ENCODE data around the gene FUOM.
A peak's percentile ranks its signal among the peaks of the same experiment; 100 is the strongest.

The FUOM gene

DNA sequence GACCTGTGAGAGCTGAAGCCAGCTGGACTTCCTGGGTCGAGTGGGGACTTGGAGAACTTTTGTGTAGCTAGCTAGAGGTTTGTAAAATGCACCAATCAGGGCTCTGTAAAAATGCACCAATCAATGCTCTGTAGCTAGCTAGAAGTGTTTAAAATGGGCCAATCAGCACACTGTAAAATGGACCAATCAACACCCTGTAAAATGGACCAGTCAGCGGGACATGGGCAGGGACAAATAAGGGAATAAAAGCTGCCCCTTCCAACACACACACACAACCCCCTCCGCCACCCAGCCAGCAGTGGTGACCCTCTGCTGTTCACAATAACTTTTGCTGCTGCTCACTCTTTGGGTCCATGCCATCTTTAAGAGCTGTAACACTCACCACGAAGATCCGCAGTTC lies 42.0 kb downstream of the FUOM start:
- DNase-seq (ENCODE audit: low read depth in 1 of 2, low spot score in 1 of 2), result no peak

DNA sequence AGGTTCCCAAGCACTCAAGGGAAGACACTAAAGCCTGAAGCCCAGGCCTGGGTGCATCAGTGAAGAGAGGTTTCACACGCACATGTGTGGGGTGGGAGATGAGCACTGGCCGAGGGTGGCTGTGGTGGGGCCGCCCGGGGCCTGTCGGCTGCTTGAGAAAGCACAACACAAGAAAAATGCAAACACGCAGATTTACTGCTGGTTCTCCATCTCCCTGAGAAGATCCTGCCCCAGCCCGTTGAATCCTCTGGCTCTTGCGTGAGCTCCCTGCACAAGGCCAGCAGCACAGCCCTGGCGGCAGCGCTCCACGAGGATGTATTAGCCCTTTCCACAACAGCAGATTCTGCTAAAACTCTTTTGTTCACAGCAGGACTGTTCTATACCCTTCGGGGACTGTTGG lies 42.9 kb downstream of the FUOM start:
- no peak for DNase-seq (ENCODE audit: low read depth in 1 of 2, low spot score in 1 of 2)

DNA sequence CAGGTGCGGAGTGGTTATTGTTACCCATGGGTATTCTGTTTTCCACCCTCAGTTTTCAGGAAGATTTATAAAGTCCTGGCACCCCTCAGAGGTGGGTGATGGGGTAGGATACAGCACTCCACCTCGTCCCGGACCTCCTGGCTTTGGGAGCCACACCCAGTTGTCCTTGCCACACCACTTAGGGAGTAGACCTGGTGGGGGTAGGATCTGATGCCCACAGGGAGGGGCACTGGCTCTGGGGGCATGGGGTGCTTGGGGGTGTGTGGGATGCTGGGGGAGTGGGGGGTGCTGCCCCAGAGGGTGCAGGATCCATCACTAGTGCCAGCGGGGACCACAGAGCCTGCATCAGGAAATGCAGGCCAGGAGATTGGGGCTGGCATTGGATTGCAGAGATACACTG lies 44.6 kb downstream of the FUOM start:
- no peak for DNase-seq (ENCODE audit: low read depth in 1 of 2, low spot score in 1 of 2)

GRCh38 chr10:133312769-133313145 lies 45.1 kb downstream of the FUOM start:
- DNase-seq (ENCODE audit: low read depth in 1 of 2, low spot score in 1 of 2), result no peak

DNA sequence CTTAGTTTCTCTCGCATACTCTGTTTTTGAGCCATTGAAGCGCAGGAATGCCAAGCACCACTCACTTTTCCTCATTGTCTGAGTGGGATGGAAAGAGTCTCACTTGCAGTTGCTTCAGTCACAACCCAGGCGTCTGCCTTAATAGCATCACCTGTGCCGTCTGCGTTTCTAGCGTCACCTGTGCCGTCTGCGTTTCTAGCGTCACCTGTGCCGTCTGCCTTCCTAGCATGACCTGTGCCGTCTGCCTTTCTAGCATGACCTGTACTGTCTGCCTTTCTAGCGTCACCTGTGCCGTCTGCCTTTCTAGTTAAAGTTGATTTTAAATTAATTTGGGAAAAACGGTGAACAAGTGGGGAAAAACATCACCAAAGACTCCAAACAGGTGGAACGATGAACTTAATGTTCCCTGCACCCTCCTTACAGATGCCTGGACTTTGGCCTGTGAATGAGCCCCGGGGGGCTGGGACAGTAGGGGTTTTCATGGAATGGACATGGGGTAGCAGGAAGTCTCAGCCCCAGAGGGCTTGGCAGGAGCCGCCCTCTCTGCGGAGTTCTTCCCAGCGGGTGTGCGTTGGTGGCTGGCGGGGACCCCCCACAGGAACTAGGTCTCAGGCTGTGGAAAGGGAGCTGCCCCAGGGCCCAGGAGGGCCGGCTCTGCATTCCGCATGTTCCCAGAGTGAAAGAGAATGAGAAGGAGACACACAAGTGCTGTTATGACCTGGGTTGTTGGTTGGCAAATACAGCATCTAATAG lies 45.6 kb downstream of the FUOM start:
- DNase-seq (ENCODE audit: low read depth in 1 of 2, low spot score in 1 of 2), result no peak

DNA sequence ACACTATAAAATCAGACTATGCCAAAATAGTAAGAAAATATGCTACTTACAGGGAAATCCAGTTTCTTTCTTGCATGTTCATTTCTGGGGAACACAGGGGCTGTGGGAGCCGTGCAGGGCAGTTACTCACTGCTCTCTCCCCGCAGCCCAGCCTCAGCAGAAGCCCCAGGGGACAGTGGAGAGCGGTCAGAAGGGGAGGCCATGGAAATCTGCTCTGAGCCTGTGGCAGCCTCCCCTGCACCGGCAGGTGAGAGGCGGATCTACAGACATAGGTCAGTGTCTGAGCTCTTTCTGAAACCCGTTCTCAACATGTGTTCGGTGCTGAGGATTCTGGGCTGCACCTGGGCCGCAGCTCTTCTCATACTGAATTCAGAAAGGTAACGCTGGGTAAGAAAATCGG lies 46.2 kb downstream of the FUOM start:
- no peak for DNase-seq (ENCODE audit: low read depth in 1 of 2, low spot score in 1 of 2)

- DNase-seq (ENCODE audit: low read depth in 1 of 2, low spot score in 1 of 2), result no peak
These were observed 47.0 kb downstream of the FUOM start for GRCh38 chr10:133310789-133311188.

DNA sequence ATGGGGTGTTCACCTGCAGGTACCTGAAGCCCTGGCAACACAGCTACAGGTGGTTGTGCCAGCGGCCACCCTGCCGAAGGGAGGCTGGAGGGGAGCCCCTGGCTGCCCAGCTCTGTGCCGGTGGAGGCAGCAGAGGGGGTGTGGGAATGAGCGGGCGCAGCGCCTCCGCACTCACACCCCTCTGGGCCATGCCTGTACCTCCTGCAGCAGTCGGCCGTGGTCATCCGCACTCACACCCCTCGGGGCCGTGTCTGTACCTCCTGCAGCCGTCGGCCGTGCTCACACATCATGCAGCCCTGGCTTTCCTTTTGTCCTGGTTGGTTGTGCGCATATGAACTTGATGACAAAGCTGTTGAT lies 47.4 kb downstream of the FUOM start:
- DNase-seq (ENCODE audit: low read depth in 1 of 2, low spot score in 1 of 2), result no peak

DNA sequence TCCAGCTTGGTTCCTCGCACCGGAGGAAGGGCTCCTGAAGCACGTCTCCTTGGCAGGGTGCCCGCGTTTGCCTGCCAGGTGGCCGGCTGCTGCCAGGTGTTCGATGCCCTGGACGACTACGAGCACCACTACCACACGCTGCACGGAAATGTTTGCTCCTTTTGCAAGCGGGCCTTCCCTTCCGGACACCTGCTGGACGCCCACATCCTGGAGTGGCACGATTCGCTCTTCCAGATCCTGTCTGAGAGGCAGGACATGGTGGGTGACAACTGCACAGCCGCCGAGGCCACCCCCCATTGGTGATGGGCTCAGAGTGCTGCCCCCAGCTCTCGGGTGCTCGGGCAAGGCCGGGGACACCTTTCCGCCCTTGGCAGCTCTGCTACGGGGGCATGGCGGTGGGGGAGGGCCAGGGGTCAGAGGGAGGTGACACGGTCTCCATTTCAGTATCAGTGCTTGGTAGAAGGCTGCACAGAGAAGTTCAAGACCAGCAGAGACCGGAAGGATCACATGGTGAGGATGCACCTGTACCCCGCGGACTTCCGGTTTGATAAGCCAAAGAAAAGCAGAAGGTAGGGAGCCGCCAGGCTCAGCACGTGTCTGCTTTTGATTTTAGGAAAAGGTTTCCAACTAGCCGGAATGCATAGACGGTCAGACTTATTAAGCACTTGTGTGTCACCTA lies 48.0 kb downstream of the FUOM start:
- no peak for DNase-seq (ENCODE audit: low read depth in 1 of 2, low spot score in 1 of 2)

- peak; percentile 89 to 91 for DNase-seq (ENCODE audit: low read depth in 1 of 2, low spot score in 1 of 2)
These were observed 48.6 kb downstream of the FUOM start for GRCh38 chr10:133309100-133309719.

DNA sequence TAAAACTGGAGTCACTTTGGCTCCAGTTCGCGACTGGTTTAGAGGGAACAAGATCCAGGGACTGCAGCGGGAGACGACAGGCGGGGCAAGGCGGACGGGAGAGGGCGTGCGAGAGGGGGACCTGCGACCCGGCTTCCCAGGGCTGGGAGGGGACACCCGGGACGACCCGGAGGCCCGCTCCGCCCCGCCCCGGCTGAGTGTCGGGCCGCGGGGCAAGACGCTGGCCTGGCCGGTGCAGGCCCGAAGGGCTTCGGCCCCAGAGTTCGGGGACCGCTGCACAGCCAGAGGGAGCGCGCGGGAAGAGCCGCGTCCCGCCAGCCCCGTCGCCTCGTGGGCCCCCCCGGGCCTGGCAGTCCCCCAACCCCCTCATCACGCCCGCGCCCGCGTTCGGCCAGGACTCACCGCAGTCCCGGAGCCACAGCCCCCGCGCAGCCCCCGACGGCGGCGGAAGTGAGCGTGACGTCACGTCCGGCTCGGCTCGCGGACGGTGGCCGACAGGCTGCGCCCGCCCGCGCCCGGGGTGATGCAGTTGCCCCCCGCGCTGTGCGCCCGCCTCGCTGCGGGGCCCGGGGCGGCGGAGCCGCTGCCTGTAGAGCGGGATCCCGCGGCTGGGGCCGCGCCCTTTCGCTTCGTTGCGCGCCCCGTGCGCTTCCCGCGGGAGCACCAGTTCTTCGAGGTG lies 49.3 kb downstream of the FUOM start, which contains the start of the genes TUBGCP2 and ZNF511:
Gene TUBGCP2, minus strand, starts transcription at position 452 of the 679 bp plus-strand sequence. CDS start 5,931 bp downstream, outside the sequence.
Gene ZNF511, plus strand, starts transcription at position 494 of the 679 bp plus-strand sequence. Its CDS starts 30 bp downstream, at position 524.
- DNase-seq (ENCODE audit: low read depth in 1 of 2, low spot score in 1 of 2), result peak; percentile 79 to 87

DNA sequence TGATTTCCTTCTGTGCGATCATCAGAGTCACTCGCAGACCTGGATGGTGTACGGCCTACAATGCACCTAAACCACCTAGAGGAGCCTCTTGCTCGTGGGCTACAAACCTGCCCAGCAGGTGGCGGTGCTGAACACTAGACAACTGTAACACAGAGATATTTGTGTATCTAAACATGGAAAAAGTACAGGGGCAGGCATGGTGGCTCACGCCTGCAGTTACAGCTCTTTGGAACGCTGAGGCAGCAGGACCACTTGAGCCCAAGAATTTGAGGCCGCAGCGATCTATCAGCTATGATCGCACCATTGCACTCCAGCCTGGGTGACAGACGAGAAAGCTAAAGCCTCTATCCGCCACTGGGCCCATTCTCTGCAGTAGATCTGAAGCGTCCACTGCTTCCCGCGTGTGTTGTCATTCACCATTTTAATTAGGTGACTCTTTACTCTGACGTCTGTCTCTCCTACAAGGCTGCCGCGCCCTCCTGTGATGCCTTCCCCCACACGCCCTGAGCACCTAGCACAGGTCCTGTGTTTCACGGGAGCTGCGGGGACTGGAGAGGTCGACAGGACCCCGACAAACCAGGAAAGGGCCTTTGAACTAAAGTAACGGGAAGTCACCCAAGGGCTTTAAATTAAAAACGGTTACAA lies 49.9 kb downstream of the FUOM start:
- peak; percentile 75 for DNase-seq (ENCODE audit: low read depth in 1 of 2, low spot score in 1 of 2)

DNA sequence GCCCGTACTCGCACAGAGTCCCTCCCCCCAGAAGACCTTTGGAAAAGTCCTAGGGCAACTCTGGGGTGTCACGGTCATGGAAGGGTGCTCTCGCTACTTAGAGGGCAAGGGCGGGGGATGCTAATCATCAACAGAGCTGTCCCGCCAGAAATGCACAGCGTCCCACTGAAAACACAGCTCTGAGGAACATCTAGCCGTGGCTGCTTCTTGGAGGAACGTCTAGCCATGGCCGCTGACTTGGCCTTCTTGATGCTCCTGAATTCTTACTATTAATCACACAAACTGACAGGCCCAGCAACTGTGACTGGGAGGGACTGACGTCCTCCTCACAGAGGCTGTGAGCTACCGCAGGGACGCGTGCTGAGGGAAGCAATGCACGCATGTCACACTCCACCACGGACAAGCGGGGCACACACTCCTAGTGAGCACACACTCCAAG lies 50.9 kb downstream of the FUOM start:
- DNase-seq (ENCODE audit: low read depth in 1 of 2, low spot score in 1 of 2), result no peak

- no peak for DNase-seq (ENCODE audit: low read depth in 1 of 2, low spot score in 1 of 2)
These were observed 51.7 kb downstream of the FUOM start for GRCh38 chr10:133306097-133306476.
